GM23338 (cell line): ENCODE measurements around the gene S1PR3.

Experiments used
- CTCF ChIP-seq, 2 experiments: fragments of 200-600 bp in 1 of 2; sonication (generic) in 1 of 2; conservative IDR thresholded peaks; 2 replicates each; pipeline versions ENCODE4 v1.5.1 to v1.6.1; 2016 to 2017; ENCODE audit warnings: antibody characterized with exemption in 2 of 2, low read depth in 2 of 2, mild to moderate bottlenecking in 2 of 2, moderate library complexity in 1 of 2
- POLR2AphosphoS5 ChIP-seq: IDR thresholded peaks from 2 replicates; pipeline ENCODE4 v1.6.1; 2016; ENCODE audit warnings: antibody characterized with exemption, low read depth

DNA sequence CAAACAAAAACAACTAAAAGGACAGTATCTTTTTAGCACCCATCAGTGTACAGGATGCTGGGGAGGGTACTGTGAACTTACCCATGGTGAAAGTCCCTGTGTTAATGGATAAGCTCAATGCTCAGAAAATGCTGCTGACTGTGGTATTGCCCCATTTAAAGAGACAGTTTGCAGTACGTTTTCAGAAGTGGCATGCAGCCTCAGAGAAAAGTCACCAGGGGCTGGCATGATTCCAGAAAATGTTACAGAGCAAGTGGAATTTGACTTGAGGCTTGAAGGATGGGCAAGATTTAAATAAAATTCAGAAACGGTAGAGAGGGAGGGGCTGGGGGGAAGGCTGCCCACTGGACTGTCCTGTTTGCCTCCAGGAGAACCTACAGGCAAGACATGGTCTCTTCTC is 7.2 kb downstream of the S1PR3 start:
- no peak for TF ChIP-seq POLR2AphosphoS5
- TF ChIP-seq CTCF (conservative IDR thresholded peaks at IDR 0.05; ENCODE audit: low read depth in 2 of 2): no peak
